ENCODE data around the gene MC2R.
"Not testable (repeated sequence)": the region's sequence is repeated elsewhere in the genome, so short reads cannot be mapped to it uniquely, and the experiment has no call there.

MC2R gene

DNA sequence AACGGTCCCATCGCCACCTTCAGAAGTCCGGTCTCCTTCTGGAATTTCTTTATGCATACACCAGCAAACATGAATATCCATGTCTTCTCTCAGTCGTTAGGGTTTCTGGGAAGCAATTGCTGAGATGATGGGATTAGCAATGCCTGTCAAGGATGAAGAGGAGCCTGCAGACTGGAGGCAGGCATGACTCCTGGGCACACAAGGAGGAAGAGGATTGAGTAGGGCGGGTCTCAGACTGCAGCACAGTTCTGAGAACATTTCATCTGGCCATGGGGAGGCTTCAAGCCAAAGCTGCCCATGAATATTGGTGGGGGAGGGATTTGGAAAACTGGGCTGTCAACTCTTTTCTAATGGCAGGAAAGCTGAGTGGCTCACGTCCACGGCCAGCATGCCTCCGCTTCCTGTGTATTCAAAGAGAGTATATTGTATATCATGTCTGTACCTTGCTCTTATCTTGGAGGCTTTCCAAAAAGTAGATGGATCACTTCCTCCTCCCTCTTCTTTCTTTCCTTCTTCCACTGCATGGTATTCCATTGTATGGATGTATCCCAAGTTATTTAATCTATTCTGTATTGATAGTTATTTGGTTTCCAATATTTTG is 24.5 kb downstream of the MC2R start:
- no peak for DNase-seq

DNA sequence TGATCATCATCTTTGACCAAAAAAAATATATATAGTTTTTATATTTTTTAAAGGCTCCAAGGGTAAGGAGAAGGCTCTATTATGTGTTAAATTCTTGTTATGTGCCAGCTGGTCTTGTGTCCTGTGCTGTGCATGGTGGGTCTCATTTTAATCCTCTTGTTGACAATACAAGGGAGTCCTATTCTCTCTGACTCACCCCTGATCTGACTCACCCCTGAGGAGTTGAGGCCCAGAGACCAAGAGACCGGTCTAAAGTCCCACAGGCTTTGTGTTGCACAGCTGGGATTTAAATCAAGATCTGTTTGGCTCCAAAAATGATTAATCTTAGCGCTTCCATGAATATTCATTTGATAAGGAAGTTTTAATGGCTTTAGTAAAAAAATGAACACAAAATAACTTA is 25.7 kb downstream of the MC2R start:
- no peak for DNase-seq

DNA sequence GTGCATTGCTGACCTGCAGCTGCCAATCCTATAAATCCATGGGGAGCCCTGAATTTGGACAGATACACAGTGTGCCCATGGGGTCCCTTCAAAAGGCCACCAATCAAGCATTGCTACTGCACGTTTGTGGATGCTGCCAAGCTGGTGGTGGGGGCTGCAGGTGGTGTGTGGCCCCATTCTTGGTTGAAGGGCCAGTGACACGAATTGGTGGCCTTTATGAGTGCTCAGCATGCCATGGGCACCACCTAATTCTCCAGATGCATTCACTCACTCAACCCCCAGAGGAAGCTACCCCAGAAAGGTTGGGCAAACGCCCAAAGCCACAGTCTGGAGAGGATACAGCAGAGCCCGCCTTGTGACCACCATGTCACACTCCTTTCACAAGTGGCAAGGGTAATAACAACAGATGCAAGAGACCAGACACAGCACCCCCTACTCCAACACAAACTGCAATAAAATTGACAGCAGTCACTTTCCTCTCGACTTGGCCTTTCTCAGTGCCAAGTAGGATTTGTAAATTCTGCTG is 27.1 kb downstream of the MC2R start:
- DNase-seq = no peak

DNA sequence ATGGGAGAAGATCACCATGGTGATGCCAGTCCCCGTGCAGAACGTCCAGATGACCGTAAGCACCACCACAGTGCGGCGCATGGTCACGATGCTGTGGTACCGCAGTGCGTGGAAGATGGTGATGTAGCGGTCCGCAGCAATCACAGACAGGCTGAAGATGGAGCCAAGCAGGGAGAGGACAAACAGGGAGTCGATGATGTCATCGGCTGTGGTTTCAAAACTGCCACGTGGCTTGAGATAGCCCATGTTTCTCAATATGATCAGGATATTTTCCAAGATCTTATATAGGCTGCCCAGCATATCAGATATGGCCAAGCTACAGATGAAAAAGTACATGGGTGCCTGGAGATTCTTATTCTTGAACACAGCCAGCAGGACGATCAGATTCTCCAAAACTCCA is 30.3 kb downstream of the MC2R start:
- DNase-seq = no peak

DNA sequence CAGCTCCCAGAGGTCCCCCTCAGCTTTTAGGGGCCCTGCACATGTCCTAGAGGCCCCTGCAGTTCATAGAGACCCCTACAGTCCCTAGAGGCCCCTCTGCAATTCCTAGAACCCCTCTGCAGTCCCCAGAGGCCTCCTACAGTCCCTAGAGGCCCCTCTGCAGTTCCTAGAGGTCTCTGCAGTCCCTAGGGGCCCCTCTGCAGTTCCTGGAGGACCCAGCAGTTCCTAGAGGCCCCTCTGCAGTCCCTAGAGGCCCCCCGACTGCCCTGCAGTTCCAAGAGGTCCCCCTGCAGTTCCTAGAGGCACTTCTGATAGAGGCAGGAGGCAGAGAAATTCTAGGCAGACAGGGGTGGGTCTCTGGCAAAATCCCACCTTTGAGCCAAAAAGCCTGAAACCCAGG is 35.4 kb downstream of the MC2R start:
- no peak for DNase-seq

DNA sequence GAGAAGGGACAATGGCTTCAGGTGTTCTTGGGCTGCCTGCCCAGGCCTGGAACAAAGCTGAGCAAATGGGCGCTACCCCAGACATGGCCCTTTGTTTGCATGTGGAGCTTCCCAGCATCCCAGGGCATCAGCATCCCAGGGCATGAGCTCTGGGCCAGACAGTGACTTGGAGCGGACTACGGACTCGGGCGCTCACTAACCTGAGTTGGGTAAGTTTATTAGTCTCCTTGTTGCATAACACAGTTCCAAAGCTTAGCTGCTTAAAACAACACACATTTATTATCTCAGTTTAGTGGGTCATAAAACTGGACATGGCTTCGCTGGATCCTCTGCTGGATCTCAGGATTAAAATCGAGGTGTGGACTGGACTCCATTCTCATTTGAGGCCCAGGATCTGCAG is 35.8 kb downstream of the MC2R start:
- DNase-seq = no peak

DNA sequence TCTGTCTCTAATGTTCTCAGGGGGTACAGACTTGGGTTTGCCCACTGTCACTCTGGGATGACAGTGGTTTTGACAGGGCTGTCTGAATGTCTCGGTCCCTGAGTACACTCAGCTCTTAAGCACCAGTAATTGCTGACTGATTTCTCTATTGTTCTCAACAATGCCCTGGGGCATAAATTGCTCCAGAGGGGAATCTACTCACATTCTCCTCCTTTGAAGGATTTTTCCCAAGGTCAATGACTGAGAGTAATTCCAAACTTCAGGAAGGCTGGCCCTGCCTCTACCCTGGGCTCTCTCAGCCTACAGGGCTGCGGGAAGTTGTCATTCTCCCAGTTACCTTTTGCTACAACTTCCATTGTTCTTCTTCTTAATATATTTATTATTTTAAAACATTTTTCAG is 36.5 kb downstream of the MC2R start:
- no peak for DNase-seq

DNA sequence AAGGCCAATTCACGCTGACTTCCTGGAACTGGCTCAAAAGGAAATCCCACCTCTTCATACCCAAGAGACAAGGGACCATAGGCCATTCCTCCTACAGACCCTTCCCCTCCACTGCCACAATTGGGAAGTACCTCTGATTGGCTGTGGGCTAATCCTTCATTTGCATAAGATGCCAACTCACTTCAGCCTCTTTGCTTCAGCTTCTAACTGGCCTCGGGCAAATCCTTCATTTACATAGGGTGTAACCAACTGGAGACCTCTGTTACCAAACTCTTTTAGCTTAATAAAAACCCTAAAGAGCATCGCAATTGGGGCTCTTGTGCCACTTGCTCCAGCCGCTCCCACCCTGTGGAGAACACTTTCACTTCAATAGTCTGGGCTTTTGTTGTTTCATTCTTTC is 38.2 kb downstream of the MC2R start:
- DNase-seq = no peak

DNA sequence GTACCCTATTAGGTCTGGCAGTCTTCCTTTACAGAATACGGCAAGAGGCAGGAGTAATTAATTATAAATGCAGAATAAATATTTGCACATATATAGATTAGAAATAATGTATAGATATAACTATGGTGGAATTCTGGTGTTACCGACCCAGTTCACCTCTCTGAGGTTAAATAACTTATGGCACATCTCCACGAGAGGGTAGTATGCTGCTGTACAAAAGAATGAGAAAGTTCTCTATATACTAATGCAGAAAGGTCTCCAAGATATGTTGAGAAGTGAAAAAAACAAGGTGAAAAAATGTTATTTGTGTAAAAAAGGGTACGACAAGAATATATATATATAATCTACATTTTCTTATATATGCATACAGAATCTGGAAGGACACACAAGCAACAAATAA is 40.8 kb downstream of the MC2R start:
- DNase-seq = no peak

DNA sequence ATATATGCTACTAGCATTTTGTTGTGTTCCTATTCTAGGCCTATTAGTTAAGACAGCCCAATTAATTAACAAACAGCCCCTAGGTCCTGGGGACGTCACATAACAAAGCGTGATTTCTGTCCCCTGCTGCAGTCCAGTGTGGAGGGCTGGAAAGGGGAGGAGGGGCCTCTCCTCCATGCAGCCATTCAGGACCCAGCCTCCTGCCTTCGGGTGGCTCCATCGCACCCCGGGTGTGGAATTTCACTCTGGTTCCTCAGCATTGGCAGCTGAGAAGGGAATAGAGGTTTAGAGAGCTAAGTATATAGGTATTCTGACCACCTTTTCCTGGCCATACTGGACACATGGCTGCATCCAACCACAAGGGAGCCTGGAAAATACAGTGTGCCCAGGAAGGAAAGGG is 42.4 kb downstream of the MC2R start:
- DNase-seq = no peak

DNA sequence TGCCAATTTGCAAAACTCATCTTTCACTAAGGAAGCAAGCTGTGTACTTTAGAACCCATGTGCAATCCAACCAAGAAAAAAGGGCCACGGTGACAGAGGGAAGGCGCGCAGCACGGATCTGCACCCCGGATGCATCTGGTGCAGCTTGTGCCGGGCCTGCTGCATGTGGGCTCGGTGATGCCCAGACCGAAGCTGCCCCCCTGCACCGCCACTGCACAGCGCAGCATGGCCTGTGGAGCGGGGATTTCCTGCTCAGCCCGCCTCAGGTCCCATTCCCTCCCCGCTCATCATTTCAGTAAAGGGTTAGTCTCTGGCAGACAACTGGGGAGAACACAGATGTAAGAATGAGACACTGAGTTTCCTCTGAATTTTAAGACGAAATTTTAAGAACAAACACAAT is 43.0 kb downstream of the MC2R start:
- DNase-seq = no peak

DNA sequence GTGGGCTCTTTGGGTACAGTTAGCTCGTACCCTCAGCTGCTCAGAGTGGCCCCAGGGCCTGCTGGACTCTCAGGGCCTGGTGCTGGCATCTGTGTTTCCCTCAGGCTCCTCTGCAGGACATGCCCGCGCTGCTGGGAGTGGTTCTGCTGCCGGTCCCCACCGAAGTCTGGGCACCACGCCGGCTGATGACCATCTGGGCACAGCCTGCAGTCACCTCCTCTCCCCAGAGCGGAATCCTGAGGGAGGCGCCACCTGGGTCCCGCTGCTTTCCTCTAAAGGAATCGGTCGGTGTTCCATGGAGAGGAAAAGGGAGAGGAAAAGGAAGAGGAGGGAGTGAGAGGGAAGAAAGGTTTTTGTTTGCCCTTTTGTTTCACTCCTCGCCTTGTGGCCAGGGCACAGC is 43.6 kb downstream of the MC2R start:
- no peak for DNase-seq

DNA sequence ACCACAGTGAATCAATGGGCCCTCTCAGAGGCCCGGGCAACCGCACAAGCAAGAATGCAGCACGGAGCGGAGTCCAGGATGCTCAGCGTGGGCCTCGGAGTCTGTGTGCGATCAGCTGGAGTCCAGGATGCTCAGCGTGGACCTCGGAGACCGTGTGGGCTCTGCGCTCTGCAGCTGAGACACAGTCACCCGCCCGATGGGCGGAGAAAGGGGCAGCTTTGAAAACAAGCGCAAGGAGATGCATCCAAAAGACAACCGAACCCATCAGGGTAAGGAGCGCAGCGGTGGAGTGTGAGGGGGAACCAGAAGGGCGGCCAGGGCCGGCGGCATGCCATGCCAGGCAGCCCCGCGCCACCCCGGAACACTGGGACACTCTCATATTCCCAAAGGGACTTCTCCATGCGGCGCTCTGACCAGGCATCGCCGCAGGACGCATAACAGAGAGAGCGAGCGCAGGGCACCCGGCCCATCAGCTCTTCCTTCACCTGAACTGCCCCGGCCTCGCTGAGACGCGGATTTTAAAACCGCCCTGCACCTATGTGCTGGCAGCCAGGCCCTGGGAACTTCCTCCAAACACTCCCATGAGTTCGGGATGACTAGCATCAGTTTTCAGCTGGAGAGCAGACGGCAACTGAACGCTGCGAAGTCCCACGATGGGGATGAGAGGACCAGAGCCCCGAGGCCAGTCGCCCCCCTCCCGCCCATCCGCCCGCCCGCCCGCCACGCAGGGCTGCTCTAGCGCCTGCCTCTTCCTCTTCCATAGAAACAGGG is 46.6 kb downstream of the MC2R start:
- no peak for DNase-seq

DNA sequence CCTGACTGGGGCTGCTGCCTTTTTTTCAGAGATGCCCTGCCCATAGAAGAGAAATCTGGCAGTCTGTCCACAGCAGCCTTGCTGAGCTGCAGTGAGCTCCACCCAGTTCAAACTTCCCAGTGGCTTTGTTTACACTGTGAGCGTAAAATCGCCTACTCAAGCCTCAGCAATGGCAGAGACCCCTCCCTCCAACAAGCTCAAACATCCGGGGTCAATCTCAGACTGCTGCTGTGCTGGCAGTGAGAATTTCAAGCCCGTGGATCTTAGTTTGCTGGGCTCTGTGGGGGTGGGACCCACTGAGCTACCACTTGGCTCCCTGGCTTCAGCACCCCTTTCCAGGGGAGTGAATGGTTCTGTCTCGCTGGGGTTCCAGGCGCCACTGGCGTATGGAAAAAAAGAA is 52.4 kb downstream of the MC2R start:
- not testable (repeated sequence) for DNase-seq

DNA sequence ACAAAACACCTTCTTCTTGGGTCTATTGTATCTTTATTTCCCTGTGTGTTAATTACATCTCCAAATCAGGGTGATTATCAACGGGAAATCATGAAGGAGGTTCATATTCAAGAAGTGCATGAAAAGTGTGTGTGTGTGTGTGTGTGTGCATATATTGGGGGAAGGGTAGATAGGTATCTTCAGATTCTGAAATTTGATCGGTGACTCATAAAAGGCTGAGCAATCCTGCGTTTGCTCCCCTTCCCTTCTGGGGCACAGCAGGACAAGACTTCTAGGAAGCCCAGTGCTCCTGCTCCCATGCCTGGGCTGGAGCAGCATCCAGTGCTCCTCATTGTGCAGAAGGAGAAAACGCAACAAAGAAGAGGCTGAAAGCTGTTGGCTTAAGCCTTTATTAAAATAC is 65.5 kb downstream of the MC2R start:
- DNase-seq = no peak

DNA sequence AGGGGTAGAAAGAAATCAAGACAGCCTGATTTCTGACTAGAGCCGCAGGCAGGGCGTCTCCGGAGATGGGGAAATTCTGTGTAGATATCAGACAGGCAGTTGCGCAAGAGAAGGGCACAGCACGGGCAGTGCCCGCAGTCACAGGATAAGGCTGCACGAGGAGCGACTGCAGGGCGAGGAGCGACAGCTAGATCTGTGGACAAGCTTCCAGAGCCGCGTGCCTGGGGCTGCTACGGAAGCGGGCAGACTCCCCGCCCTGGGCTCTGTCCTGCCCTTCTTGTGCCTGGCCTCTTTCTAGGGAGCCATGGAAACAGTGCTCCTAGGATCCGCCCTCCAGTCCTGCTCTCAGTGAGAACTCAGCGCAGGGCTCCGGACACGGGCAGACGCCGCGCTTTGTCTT is 78.8 kb downstream of the MC2R start:
- no peak for DNase-seq

DNA sequence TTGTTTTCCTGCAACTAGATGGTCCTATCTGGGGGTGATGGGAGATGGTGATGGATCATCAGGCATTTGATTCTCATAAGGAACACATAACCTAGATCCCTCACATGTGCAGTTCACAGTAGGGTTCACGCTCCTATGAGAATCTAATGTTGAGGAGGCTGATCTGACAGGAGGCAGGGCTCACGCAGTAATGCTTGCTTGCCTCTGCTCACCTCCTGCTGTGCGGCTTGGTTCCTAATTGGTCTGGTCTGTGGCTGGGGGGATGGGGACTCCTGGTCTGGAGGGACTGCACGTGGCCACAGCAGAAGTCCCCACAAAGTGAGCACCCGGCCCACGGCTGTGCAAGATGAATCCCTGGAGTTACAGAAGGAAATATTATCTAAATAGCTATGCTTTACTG is 80.1 kb downstream of the MC2R start:
- DNase-seq = no peak

DNA sequence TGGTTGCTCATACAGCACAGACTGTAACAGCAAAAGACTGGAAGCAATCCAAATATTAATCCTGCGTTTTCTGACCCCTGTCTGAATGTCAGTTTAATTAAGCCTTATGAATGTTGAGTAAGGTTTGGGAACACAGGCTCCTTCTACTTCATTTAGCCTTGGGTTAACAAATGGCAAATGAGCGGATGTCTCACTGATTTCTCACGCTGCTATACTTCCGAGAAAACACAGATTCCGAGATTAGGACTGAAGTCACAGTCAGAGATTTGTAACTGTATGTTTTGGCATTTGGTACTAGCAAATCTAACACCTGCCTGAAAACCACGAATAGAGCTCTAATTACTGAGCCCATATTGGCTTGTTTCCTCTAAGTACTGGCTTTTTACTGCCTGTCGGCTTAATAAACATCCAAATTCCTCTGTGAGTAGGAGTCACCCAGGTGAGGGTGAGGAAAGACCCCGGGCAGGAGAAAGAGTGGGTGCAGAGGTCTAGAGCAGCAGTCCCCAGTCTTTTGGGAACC is 80.8 kb downstream of the MC2R start:
- DNase-seq = no peak

Measured in NCI-H2081 (cell line).